Breast epithelium (tissue), 4 donors: Measurements from ENCODE around the gene HMGCLL1. TPM values are rescaled to one million over a fixed set of nuclear protein-coding genes. Genes with fewer than 3 reads are reported as not detected.

ENCODE experiments used
- DNase-seq, 2 donors: peaks; one replicate each; pipeline ENCODE4 v3.0.0-alpha.2; 2019; ENCODE audit warnings: low spot score in 2 of 2
- H3K27ac ChIP-seq, 2 donors: fragments of 200-600 bp; sonication (generic) in 1 of 2; one replicate each; pipeline ENCODE4 v1.5.1; 2016 to 2019; ENCODE audit warnings: mild to moderate bottlenecking in 1 of 2
- H3K27me3 ChIP-seq, 2 donors: fragments of 200-600 bp; sonication (generic) in 1 of 2; one replicate each; pipeline versions ENCODE4 v1.5.1 to v1.6.0; 2017 to 2019; ENCODE audit warnings: control low read depth in 1 of 2, mild to moderate bottlenecking in 1 of 2
- H3K36me3 ChIP-seq: fragments of 200-600 bp; one replicate; pipeline ENCODE4 v1.5.1; 2019
- H3K4me1 ChIP-seq, 2 donors: fragments of 200-600 bp; sonication (generic); one replicate each; pipeline ENCODE4 v1.5.1; 2016 to 2019; ENCODE audit warnings: control low read depth in 1 of 2
- H3K4me3 ChIP-seq, 3 donors: fragments of 200-600 bp; sonication (generic); 1 replicate in 2 of 3; 2 replicates in 1 of 3; pipeline ENCODE4 v1.5.1; 2016 to 2019; ENCODE audit warnings: mild to moderate bottlenecking in 3 of 3, moderate library complexity in 2 of 3
- H3K9me3 ChIP-seq, 2 donors: fragments of 200-600 bp; sonication (generic) in 1 of 2; one replicate each; pipeline ENCODE4 v1.5.1; 2016 to 2019; ENCODE audit warnings: control low read depth in 1 of 2
- POLR2A ChIP-seq: fragments of 450-650 bp; IDR thresholded peaks from one replicate; pipeline ENCODE4 v1.6.1; 2016; ENCODE audit warnings: antibody characterized with exemption, mild to moderate bottlenecking, moderate library complexity
- POLR2AphosphoS5 ChIP-seq, 3 donors: sonication (generic); formaldehyde crosslinking; IDR thresholded peaks; one replicate each; pipeline ENCODE4 v1.6.1; 2017; ENCODE audit warnings: antibody characterized with exemption in 3 of 3
- intact Hi-C: fragments of 100-400 bp; cut with DNase I; formaldehyde crosslinking; loops from one replicate; pipeline ENCODE4 v1.15.1; 2023; ENCODE audit warnings: low total_unique reads
- total RNA-seq, 3 donors: library from RNA; depleted of rRNA; stranded (reverse); fragments of >200 nt; gene quantifications; one replicate each; pipeline ENCODE4 v1.1.0, GENCODE V29; 2016
- TF ChIP-seq, protein P1 (sequence below), 3 donors: fragments of 450-650 bp; IDR thresholded peaks; one replicate each; pipeline ENCODE4 v1.5.1; 2016 to 2017; ENCODE audit warnings: antibody characterized with exemption in 3 of 3, mild to moderate bottlenecking in 3 of 3, moderate library complexity in 3 of 3

The HMGCLL1 gene
- total RNA-seq, 3 donors from 2014 or later, result 2.6 to 6.9 (median 3.7) TPM

- Histone ChIP-seq H3K36me3 (no peaks in the 10 kb centered on the region), H3K4me1 (no peaks in the 10 kb centered on the region), H3K27me3 (no peaks in the 10 kb centered on the region), H3K9me3 (no peaks in the 10 kb centered on the region), H3K27ac (no peak overlapping the region), H3K4me3 (no peak overlapping the region)
- intact Hi-C loops, result no loop called here
- TF ChIP-seq POLR2AphosphoS5 (IDR thresholded peaks at IDR 0.05) (no peak), POLR2A (no peak)
- TF ChIP-seq, protein P1, sequence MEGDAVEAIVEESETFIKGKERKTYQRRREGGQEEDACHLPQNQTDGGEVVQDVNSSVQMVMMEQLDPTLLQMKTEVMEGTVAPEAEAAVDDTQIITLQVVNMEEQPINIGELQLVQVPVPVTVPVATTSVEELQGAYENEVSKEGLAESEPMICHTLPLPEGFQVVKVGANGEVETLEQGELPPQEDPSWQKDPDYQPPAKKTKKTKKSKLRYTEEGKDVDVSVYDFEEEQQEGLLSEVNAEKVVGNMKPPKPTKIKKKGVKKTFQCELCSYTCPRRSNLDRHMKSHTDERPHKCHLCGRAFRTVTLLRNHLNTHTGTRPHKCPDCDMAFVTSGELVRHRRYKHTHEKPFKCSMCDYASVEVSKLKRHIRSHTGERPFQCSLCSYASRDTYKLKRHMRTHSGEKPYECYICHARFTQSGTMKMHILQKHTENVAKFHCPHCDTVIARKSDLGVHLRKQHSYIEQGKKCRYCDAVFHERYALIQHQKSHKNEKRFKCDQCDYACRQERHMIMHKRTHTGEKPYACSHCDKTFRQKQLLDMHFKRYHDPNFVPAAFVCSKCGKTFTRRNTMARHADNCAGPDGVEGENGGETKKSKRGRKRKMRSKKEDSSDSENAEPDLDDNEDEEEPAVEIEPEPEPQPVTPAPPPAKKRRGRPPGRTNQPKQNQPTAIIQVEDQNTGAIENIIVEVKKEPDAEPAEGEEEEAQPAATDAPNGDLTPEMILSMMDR (IDR thresholded peaks at IDR 0.05), result no peak
- no peak for DNase-seq
Observed at GRCh38 chr6:55397986-55398385, 181.0 kb downstream of the HMGCLL1 start.

- no peak overlapping the region for H3K4me3 ChIP-seq
- no peaks in the 10 kb centered on the region for H3K36me3 ChIP-seq
- H3K4me1 ChIP-seq, result no peaks in the 10 kb centered on the region
- DNase-seq, result no peak
- H3K9me3 ChIP-seq, result no peaks in the 10 kb centered on the region
- no peak overlapping the region for H3K27ac ChIP-seq
- intact Hi-C loops, result no loop called here
- H3K27me3 ChIP-seq, result no peaks in the 10 kb centered on the region
- no peak for TF ChIP-seq POLR2A
- no peak for TF ChIP-seq POLR2AphosphoS5 (IDR thresholded peaks at IDR 0.05)
- TF ChIP-seq, protein P1 (IDR thresholded peaks at IDR 0.05), result no peak
Observed at GRCh38 chr6:55395871-55396270, 183.1 kb downstream of the HMGCLL1 start.

DNA sequence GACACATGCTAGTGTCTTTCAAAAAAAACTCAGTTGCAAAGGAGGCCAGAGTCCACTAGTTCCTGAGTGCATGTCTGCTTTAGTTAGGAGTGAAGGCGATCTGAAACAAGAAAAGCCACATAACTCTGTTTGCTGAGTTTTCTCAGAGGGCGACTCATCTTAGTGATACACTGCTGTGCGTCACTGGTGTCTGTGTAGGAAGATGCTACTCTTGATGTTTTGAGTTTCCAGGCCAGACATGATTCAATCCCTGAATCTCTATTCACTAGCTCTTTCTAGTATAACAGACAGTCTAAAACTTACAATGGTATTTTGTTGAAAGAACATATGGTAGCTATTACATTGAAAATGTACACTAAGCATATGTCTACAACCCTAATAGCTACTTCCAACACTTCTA, 190.8 kb downstream of the HMGCLL1 start:
- intact Hi-C loops, result no loop called here
- Histone ChIP-seq H3K9me3 (no peaks in the 10 kb centered on the region), H3K4me3 (no peak overlapping the region), H3K36me3 (no peaks in the 10 kb centered on the region), H3K27ac (no peak overlapping the region), H3K4me1 (no peaks in the 10 kb centered on the region), H3K27me3 (no peaks in the 10 kb centered on the region)
- TF ChIP-seq POLR2AphosphoS5 (IDR thresholded peaks at IDR 0.05) (no peak), POLR2A (no peak)
- TF ChIP-seq, protein P1 (IDR thresholded peaks at IDR 0.05), result no peak
- no peak for DNase-seq
